ENCODE results near the gene UBA1.

UBA1 gene

GRCh38 chrX:47210661-47211425 lies 17.2 kb downstream of the UBA1 start:
- H3K4me3 ChIP-seq (replicated peaks; ENCODE audit: low read depth, low read length): no peak overlapping the region
- no peak for DNase-seq (ENCODE audit: low read depth)
- TF ChIP-seq CTCF (IDR thresholded peaks at IDR 0.05; ENCODE audit: low read length, missing control alignments): no peak

GRCh38 chrX:47212381-47213293 lies 19.0 kb downstream of the UBA1 start:
- TF ChIP-seq CTCF (IDR thresholded peaks at IDR 0.05; ENCODE audit: low read length, missing control alignments): no peak
- DNase-seq (ENCODE audit: low read depth): no peak
- H3K4me3 ChIP-seq (replicated peaks; ENCODE audit: low read depth, low read length): no peak overlapping the region

- no peak for TF ChIP-seq CTCF (IDR thresholded peaks at IDR 0.05; ENCODE audit: low read length, missing control alignments)
- H3K4me3 ChIP-seq (replicated peaks; ENCODE audit: low read depth, low read length): no peak overlapping the region
- no peak for DNase-seq (ENCODE audit: low read depth)
Measured at GRCh38 chrX:47214435-47215077, 20.9 kb downstream of the UBA1 start.

- no peak overlapping the region for H3K4me3 ChIP-seq (replicated peaks; ENCODE audit: low read depth, low read length)
- DNase-seq (ENCODE audit: low read depth): no peak
- no peak for TF ChIP-seq CTCF (IDR thresholded peaks at IDR 0.05; ENCODE audit: low read length, missing control alignments)
Measured at GRCh38 chrX:47215291-47215900, 21.8 kb downstream of the UBA1 start.

- H3K4me3 ChIP-seq (replicated peaks; ENCODE audit: low read depth, low read length): no peak overlapping the region
- TF ChIP-seq CTCF (IDR thresholded peaks at IDR 0.05; ENCODE audit: low read length, missing control alignments): no peak
- no peak for DNase-seq (ENCODE audit: low read depth)
Measured at GRCh38 chrX:47216393-47216925, 22.8 kb downstream of the UBA1 start.

GRCh38 chrX:47217121-47217851 lies 23.7 kb downstream of the UBA1 start:
- DNase-seq (ENCODE audit: low read depth): peak; percentile 53
- no peak for TF ChIP-seq CTCF (IDR thresholded peaks at IDR 0.05; ENCODE audit: low read length, missing control alignments)
- peak overlapping the region; percentile 25 for H3K4me3 ChIP-seq (replicated peaks; ENCODE audit: low read depth, low read length)

Data from fibroblast of pulmonary artery (primary cell).